HepG2 (cell line): ENCODE data around the gene ASGR1. TPM values are rescaled to one million over a fixed set of nuclear protein-coding genes. Genes with fewer than 3 reads are reported as not detected.
A peak's percentile ranks its signal among the peaks of the same experiment; 100 is the strongest.

Experiments
- ARNT ChIP-seq: fragments of 450-650 bp; IDR thresholded peaks from 2 replicates; pipeline ENCODE4 v1.6.1; 2017
- ATF2 ChIP-seq: sonication (generic); formaldehyde crosslinking; IDR thresholded peaks from 2 replicates; pipeline ENCODE4 v1.4.0; 2020; ENCODE audit warnings: missing genetic modification reagents
- ATF3 ChIP-seq: sonication (generic); formaldehyde crosslinking; IDR thresholded peaks from 2 replicates; pipeline ENCODE4 v1.4.0; 2020; ENCODE audit warnings: missing genetic modification reagents
- ERF ChIP-seq: IDR thresholded peaks from 2 replicates; pipeline ENCODE4 v1.6.1; 2018; ENCODE audit warnings: missing biosample characterization, missing genetic modification reagents
- IKZF4 ChIP-seq: sonication (generic); formaldehyde crosslinking; IDR thresholded peaks from 2 replicates; pipeline ENCODE4 v1.5.1; 2020; ENCODE audit warnings: borderline replicate concordance, mild to moderate bottlenecking, low read depth, missing genetic modification reagents; ENCODE audit errors: not compliant biosample characterization
- JUND ChIP-seq: sonication (generic); formaldehyde crosslinking; IDR thresholded peaks from 2 replicates; pipeline ENCODE4 v1.8.0; 2022; ENCODE audit warnings: mild to moderate bottlenecking, missing genetic modification reagents
- KLF12 ChIP-seq: sonication (generic); formaldehyde crosslinking; IDR thresholded peaks from 2 replicates; pipeline ENCODE4 v1.4.0; 2020; ENCODE audit warnings: missing genetic modification reagents, borderline replicate concordance
- LRRFIP1 ChIP-seq: sonication (generic); formaldehyde crosslinking; conservative IDR thresholded peaks from 2 replicates; pipeline ENCODE4 v1.4.0; 2020; ENCODE audit warnings: missing genetic modification reagents
- MED1 ChIP-seq: sonication (generic); formaldehyde crosslinking; IDR thresholded peaks from 2 replicates; pipeline ENCODE4 v1.4.0; 2020; ENCODE audit warnings: missing genetic modification reagents
- NR2F2 ChIP-seq: IDR thresholded peaks from 2 replicates; pipeline ENCODE4 v1.6.1; 2012; ENCODE audit warnings: low read depth, inconsistent platforms, borderline replicate concordance
- PHF8 ChIP-seq: sonication (generic); formaldehyde crosslinking; IDR thresholded peaks from 2 replicates; pipeline ENCODE4 v1.5.0; 2020; ENCODE audit warnings: missing genetic modification reagents
- SOX13 ChIP-seq, 3 experiments: fragments of 450-650 bp in 1 of 3; sonication (generic) in 1 of 3; formaldehyde crosslinking in 1 of 3; IDR thresholded peaks in 2 of 3; conservative IDR thresholded peaks in 1 of 3; 2 replicates each; pipeline versions ENCODE4 v1.5.0 to v1.6.1; 2016 to 2020; ENCODE audit warnings: antibody characterized with exemption in 1 of 3, mild to moderate bottlenecking in 1 of 3, missing compliant biosample characterization in 1 of 3, missing genetic modification reagents in 1 of 3, moderate library complexity in 1 of 3
- SOX5 ChIP-seq: IDR thresholded peaks from 2 replicates; pipeline ENCODE4 v1.6.1; 2016; ENCODE audit warnings: borderline replicate concordance
- STAT5B ChIP-seq: sonication (generic); formaldehyde crosslinking; IDR thresholded peaks from 2 replicates; pipeline ENCODE4 v1.4.0; 2020; ENCODE audit warnings: missing genetic modification reagents
- STAT6 ChIP-seq: sonication (generic); formaldehyde crosslinking; IDR thresholded peaks from 2 replicates; pipeline ENCODE4 v1.4.0; 2020; ENCODE audit warnings: missing genetic modification reagents, mild to moderate bottlenecking, borderline replicate concordance
- TBL1XR1 ChIP-seq: fragments of 150-350 bp; IDR thresholded peaks from 2 replicates; pipeline ENCODE4 v1.6.1; 2014; ENCODE audit warnings: borderline replicate concordance, low read length; ENCODE audit not compliant: partially characterized antibody
- TEF ChIP-seq: sonication (generic); formaldehyde crosslinking; IDR thresholded peaks from 2 replicates; pipeline ENCODE4 v1.5.0; 2020; ENCODE audit warnings: missing genetic modification reagents
- XRCC5 ChIP-seq: fragments of 200-400 bp; formaldehyde crosslinking; optimal IDR thresholded peaks from 2 replicates; pipeline ENCODE3; 2017; ENCODE audit warnings: mild to moderate bottlenecking, low read length
- ZBTB38 ChIP-seq: sonication (generic); formaldehyde crosslinking; IDR thresholded peaks from 2 replicates; pipeline ENCODE4 v1.5.1; 2020; ENCODE audit warnings: mild to moderate bottlenecking, missing genetic modification reagents
- ZNF44 ChIP-seq: sonication (generic); formaldehyde crosslinking; IDR thresholded peaks from 2 replicates; pipeline ENCODE4 v1.5.1; 2020; ENCODE audit warnings: mild to moderate bottlenecking, missing genetic modification reagents
- ZNF567 ChIP-seq: sonication (generic); formaldehyde crosslinking; IDR thresholded peaks from 2 replicates; pipeline ENCODE4 v1.8.1; 2023; ENCODE audit warnings: mild to moderate bottlenecking, missing genetic modification reagents, borderline replicate concordance
- ZNF674 ChIP-seq: sonication (generic); formaldehyde crosslinking; IDR thresholded peaks from 2 replicates; pipeline ENCODE4 v1.5.0; 2020; ENCODE audit warnings: low read depth, mild to moderate bottlenecking, missing genetic modification reagents
- ZNF776 ChIP-seq: sonication (generic); formaldehyde crosslinking; IDR thresholded peaks from 2 replicates; pipeline ENCODE4 v1.4.0; 2020; ENCODE audit warnings: mild to moderate bottlenecking, missing genetic modification reagents
- polyA plus RNA-seq, 8 experiments: library from polyadenylated mRNA; depleted of rRNA in 3 of 8; stranded (reverse) in 7 of 8; unstranded in 1 of 8; fragments of >200 nt; fragmentation: Illumina TruSeq in 4 of 8; extraction: Trizol in 4 of 8; gene quantifications; 2 replicates each; pipeline versions ENCODE4 v1.2.1 to v1.2.3, GENCODE V29; 2011 to 2016; ENCODE audit warnings: low read depth in 4 of 8, missing spikeins in 1 of 8, mixed read lengths in 1 of 8; ENCODE audit not compliant: insufficient read depth in 1 of 8
- total RNA-seq, 5 experiments: library from RNA; depleted of rRNA; stranded (reverse); fragments of >200 nt; fragmentation: Illumina TruSeq; extraction: Trizol; gene quantifications; 2 replicates each; pipeline ENCODE4 v1.2.3, GENCODE V29; 2016; ENCODE audit warnings: low read depth in 1 of 5

ASGR1 gene
- total and polyA plus RNA-seq, 2 of the 13 experiments (the other 11 are each of a cell fraction or from before 2014, with no cell fraction given) = 353 to 796 TPM

GRCh38 chr17:7156342-7156940 is 22.7 kb downstream of the ASGR1 start (continued):
- TF ChIP-seq STAT6 (CRISPR knock-in tag) = no peak
- TF ChIP-seq PHF8 (CRISPR knock-in tag) = 0 out of 2 replicates have a peak, but pooled peaks have one; percentile 29
- TF ChIP-seq NR2F2 = peak; percentile 86
- TF ChIP-seq ERF (CRISPR knock-in tag) = peak; percentile 96
- no peak for TF ChIP-seq STAT5B (CRISPR knock-in tag)
- peak; percentile 75; the same call in 1 of the 2 replicates for TF ChIP-seq TEF (CRISPR knock-in tag)
- TF ChIP-seq ZNF674 = no peak
- TF ChIP-seq SOX13 (IDR thresholded peaks at IDR 0.05) = no peak
- peak in 1 of 2 experiments; percentile 62; a peak in 2 of 4 replicates for TF ChIP-seq SOX13 (CRISPR knock-in tag; conservative IDR thresholded peaks at IDR 0.05 in 1 of 2, IDR thresholded peaks at IDR 0.05 in 1 of 2)
- no peak for TF ChIP-seq ARNT
- peak; percentile 98 for TF ChIP-seq IKZF4 (CRISPR knock-in tag)
- TF ChIP-seq SOX5 (CRISPR knock-in tag) = peak; percentile 73
- TF ChIP-seq ZBTB38 (CRISPR knock-in tag) = peak; percentile 91
- TF ChIP-seq ATF3 = peak; percentile 32; the same call in 1 of the 2 replicates
- no peak for TF ChIP-seq XRCC5
- TF ChIP-seq JUND (CRISPR knock-in tag) = peak; percentile 77
- peak; percentile 75 for TF ChIP-seq TBL1XR1
- 0 out of 2 replicates have a peak, but pooled peaks have one; percentile 71 for TF ChIP-seq KLF12 (CRISPR knock-in tag)
- no peak for TF ChIP-seq LRRFIP1 (CRISPR knock-in tag)
- TF ChIP-seq MED1 (CRISPR knock-in tag) = peak; percentile 91
- peak; percentile 92 for TF ChIP-seq ATF2
- no peak for TF ChIP-seq ZNF567 (CRISPR knock-in tag)
- peak; percentile 75; the same call in 1 of the 2 replicates for TF ChIP-seq ZNF776 (CRISPR knock-in tag)
- no peak; the same call in none of the 2 replicates for TF ChIP-seq ZNF44 (CRISPR knock-in tag)
